GM12874 (cell line): ENCODE results near the gene RPRD1B.

Experiments
- CTCF ChIP-seq: IDR thresholded peaks from 2 replicates; pipeline ENCODE4 v1.5.1; 2011; ENCODE audit warnings: low read depth, mild to moderate bottlenecking, control low read depth, low read length, moderate library complexity; ENCODE audit not compliant: insufficient read depth

The RPRD1B gene

GRCh38 chr20:38133680-38134426 is 100.3 kb downstream of the RPRD1B start:
- no peak for TF ChIP-seq CTCF

- no peak for TF ChIP-seq CTCF
These were observed 101.1 kb downstream of the RPRD1B start for GRCh38 chr20:38134427-38135270.

DNA sequence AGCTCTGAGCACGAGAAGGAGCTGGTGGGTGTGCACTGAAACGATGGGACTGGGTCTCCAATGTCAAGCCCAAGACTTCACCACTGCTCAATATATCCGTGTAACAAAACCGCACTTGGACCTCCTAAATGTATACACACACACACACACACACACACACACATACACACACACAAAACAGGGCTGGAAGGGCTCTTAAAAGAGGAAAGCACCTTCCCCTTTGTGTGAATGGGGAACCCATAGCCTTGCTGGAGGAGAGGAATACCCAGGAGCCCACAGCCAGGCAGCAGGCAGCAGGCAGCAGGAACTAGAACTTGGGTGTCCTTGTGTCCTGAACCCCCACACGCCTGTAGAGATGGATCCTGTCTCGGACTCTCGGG is 101.7 kb downstream of the RPRD1B start:
- TF ChIP-seq CTCF, result no peak

- no peak for TF ChIP-seq CTCF
These were observed 102.3 kb downstream of the RPRD1B start for GRCh38 chr20:38135651-38136420.

- no peak for TF ChIP-seq CTCF
These were observed 103.1 kb downstream of the RPRD1B start for GRCh38 chr20:38136421-38137245.

GRCh38 chr20:38137441-38138037 is 104.0 kb downstream of the RPRD1B start:
- TF ChIP-seq CTCF, result no peak
